COLO668 (cell line): Measurements from ENCODE around the gene C17orf114.
"Not testable (repeated sequence)": the region's sequence is repeated elsewhere in the genome, so short reads cannot be mapped to it uniquely, and the experiment has no call there.

ENCODE experiments used
- DNase-seq: peaks from one replicate; lab custom pipeline; 2025; ENCODE audit not compliant: unreplicated experiment; lab: John Stamatoyannopoulos, UW

Gene C17orf114

DNA sequence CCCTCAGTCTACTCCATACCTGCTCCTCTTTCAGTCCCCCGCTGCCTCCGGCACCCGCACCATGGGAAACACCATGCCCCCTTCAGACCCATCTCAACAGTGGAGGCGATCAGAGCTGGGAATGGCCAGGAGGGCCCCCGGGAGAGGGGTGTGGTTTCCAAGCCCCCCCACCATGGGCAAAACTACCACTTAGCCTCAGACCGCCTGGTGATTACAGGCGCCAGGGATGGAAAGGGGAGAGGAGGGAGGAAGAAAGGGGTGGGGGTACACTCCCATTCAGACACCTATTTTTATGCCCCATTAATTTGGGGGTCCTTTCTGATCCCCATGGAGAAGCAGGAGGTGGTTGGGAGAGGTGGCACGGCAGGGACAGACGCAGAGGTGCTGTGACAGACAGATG lies at the start of gene C17orf114:
C17orf114 (minus strand) TSS at position 101 of the 400 bp plus-strand sequence.
- DNase-seq: no peak

DNA sequence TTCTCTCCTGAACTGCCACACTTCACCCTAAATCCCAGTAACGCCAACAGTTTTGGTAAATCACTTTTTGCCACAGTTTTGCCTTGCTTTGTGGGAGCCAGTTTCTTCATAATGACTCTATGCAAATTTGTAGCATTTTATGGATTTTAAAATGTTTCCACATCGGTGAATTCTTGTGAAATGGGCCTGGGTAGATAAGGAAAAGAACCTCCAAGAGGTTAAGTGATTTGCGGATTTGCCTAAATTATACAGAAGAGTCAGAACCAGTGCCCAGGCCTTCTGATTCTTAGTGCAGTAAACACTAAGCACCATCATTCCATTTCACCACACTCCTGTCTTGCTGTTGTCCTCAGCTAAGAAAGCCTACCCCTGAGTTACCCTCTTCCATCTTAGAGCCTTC lies 49.0 kb upstream of the C17orf114 start:
- DNase-seq: no peak

DNA sequence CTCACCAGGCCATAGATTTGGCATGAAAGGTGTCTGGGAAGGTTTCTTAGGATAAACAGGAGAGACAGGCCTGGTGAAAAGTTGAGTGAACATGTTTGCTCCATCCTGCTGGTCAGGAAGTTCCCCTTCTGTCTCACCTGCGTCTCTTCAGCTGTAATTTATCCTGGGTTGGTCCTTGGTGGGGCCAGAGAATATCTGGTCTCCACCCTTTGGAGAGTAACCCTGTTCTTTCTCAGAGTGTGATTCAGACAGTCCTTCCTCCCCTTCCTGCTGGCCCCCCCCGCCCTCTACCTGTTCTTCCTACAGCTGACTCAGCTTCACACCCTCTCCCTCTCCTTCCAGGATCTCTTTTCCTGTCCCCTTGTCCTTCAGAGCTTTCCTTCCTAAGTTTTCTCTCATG lies 48.1 kb upstream of the C17orf114 start:
- no peak for DNase-seq

DNA sequence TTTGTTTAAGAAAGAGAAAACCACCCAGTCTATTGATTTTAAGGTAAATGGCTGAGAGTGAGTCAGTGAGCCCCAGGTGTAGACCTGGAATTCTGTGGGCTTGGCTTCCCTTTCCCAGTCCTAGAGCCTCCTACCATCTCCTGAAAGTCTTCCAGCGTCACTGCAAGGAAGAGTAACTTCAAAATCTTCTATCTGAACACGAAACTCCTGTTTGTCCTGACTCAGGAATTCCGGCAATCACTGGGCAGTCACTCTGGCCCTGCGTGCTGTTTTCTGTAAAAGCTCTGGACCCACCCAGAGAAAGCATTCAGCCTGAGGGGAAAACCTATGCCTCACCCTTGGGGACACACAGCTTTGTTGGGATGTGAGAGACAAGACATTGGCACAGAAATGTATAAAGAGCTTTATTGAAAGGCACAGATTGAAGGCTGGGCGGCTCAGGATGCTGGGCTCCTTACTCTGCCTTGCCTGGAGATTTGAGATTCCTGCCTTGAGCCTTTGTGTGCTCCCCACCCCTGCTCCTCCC lies 46.9 kb upstream of the C17orf114 start:
- DNase-seq: no peak

DNA sequence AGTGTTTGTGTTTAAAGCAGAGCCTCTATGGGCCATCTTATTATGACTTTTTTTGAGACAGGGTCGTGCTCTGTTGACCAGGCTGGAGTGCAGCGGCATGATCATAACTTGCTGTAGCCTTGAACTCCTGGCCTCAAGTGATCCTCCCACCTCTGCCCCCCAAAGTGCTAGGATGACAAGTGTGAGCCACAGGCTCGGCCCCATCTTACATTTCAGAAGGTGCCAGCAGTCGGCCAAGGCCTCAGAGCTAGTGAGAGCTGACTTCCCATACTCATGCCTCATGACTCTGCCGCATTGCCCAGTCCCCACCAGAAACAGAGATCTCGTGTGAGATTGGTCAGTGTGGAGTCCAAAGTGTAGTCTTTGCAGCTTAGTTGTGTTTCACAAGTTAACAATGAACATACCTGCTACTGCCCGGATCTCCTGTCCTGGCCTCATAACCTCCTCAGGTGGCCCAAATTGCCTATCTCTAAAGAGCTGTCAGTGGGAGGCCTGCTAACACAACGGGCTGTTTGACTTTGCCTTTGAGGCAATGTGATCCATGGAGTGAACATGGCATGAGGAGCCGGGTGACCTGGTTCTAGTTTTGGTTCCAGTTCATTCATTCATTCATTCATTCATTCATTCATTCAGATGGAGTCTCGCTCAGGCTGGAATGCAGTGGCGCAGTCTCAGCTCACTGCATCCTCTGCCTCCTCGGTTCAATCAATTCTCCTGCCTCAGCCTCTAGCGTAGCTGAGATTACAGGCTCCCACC lies 44.7 kb upstream of the C17orf114 start:
- DNase-seq: no peak

DNA sequence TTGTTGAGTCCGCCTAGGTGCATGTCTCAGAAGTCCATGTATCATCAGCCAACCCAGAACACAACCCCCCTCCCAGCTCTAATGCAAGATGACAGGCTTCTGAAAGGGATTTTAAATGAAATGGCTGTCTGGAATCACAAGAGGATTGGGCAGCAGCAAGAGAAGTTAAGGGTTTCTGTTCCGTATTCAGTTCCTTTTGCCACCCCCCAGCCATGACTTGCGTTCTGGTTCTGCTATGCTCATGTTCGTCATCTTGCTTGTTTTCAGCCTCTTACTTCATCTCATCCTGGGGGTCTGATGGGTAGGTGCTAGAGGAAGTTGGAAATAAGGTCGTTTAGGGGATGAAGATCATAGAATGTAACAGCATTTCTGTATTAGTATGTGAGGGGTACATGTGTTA lies 43.0 kb upstream of the C17orf114 start:
- DNase-seq: no peak

- no peak for DNase-seq
Observed at GRCh38 chr17:4843321-4844000, 41.3 kb upstream of the C17orf114 start.

DNA sequence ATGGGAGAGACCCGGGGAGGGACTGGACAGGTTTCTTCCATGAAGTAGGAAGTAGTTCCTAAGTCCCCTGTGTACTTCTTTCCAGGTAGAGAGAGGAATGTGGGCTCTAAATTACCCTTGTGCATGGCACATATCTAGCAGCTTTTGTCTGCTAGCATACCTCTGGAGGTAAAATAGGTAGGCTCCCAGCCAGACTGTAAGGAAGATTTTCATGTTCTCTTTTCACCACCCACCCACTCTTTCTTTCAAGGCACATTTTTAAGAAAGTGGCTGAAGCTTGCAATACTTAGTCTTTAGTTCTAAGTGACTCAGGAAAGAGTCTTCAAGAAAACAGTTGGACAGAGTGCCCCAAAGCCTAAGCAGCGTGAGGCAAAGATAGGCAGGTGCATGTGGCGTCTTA lies 40.2 kb upstream of the C17orf114 start:
- no peak for DNase-seq

GRCh38 chr17:4840893-4841242 lies 38.7 kb upstream of the C17orf114 start:
- no peak for DNase-seq

DNA sequence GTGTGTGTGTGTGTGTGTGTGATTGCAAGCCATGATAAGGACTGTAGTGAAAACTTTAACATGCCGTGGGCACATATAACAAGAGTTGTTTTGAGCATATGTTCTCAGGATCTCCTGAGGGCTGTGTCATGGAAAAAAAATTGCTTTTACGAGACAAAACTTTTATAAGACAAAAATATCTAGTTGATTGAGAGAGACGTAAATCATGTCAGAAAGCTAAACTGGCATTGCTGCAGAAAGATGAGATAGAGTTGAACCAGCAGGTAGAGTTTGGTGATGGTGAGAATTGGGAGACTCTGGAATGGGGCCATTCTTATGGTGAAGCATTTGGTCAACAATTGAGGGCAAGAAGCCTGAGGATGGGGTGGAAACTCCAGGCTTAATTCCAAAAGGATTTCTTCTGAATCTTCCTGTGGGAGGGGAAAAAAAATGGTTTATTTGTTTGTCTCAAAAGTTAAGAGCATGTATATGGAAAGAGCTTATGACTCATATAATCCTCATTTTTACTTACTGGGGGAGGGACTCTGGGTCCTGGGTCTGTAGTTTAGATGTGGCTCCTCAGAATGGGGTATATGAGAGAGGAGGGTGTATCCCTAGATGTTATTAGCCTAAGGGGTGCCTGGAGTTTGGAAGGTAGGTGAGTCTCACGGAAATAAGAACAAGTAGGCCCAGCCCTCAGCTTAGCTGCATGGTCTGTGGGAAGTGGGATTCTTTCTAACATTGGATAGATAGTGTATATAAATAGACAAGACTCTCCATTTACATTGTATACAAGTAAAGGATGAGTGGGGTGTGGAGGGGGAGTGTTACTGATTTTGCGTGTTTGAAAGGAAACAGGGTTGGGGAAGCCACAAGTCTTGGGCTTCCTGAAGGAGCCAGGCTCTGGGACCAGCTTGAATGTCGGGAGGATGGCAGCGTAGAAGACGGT lies 38.1 kb upstream of the C17orf114 start:
- DNase-seq: no peak

- DNase-seq: no peak
Observed at GRCh38 chr17:4839221-4839620, 37.1 kb upstream of the C17orf114 start.

GRCh38 chr17:4838309-4838785 lies 36.2 kb upstream of the C17orf114 start:
- DNase-seq: no peak

DNA sequence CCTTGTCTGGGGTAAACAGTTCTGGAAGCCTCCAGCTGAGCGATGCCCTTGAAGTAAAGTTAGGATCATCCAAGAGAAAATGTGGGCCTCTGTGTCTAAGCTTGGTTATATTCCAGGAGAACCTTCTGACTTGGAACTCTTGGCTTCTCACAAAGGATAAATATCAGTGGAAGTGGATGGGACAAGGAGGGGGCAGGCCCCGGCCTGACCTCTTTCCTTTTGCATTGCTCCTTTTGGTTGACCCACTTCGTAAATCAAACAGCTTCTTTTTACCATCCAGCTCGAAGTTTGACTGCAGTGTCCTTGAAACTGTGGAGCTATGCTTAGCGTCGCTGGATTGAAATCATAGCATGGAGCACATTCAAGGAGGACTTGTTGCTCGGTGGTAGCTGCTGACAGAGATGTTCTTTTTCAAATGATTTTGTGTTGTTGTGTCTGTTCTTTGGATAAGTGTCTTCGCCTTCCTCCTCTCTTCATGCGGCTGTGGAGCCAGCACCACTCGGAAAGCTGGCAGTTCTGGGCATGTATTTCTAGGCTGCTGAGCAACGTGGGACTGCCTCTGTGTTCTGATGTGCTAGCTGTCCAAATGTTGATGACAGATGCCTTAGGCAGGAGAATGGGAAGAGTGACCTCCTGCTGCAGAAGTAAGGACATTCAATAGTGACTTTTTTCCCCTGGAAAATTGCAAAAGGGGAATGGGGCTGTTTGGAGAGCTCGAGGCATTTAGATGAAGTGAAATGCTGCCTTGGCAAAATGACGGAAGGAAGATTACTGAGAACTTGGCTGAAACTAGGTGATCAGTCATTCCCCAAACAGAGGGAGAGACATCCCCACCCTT lies 35.6 kb upstream of the C17orf114 start:
- no peak for DNase-seq

DNA sequence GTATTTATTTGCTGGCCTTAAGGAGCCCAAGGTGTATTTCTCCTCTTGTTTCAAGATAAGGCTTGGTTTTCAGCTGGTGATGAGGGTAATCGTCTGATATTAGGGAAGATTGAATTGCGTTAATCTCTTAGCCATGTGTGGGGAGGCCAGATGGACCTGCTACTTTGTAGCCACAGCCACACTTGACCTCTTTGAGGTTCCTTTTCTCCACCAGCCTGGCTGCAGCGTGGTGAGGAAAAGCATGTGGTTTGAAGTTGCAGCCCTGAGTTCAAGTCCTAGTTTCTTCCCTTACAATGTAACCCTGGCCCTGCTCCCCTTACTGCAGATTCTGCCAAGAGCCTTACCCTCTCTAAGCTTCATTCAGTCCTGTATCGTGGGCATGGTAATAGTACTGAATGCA lies 34.1 kb upstream of the C17orf114 start:
- no peak for DNase-seq

DNA sequence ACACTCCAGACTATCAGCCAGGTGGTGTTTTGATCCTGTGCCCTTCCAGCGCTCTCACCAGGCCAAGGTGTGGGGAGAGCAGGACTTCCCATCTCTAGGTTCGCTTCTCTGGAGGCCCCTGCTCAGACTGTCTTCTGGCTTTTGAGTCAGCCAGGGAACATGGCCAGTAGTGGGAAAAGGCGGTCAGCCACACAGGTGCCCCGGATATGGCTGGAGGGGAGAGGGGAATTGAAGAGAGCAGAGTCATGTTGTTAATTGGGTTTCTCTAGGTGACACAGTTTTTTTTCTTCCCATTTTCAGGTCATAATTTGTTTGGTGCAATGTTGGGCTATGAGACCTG lies 32.5 kb upstream of the C17orf114 start:
- peak; percentile 13 for DNase-seq

DNA sequence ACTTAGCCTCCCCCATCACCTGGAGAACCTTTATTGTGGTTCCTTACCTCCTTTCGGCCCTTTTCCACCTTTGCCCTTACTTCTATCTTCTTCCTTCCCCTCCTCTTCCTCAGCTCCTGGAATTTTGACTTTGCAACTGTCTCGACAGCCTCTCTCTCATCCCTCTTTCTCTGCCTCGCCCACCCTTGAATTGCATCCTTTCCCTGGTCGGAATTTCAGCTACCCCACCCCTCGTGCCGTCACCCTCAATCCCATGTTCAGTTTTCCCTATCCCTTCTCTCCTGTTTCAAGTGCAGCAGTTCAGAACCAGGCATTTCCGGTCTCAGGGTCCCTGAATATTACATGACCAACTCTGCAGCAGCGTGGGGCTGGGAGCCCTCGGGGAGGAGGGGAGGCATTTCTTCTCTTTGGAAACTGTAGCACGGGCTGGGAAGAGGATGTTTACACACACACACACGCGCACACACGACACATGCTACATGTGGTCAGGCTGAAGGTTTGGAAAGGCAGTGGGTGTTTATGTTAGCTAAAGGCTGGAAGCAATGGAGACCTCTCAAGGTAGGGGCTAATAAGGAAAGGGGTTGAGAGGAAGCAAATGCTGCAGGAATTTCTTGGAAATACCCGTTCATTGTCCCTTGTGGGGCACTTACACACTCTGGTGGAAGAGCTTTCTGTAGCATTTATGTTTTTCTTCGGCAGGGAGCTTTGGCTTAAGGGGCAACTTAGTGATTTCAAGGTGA lies 32.0 kb upstream of the C17orf114 start:
- DNase-seq: peak; percentile 29

DNA sequence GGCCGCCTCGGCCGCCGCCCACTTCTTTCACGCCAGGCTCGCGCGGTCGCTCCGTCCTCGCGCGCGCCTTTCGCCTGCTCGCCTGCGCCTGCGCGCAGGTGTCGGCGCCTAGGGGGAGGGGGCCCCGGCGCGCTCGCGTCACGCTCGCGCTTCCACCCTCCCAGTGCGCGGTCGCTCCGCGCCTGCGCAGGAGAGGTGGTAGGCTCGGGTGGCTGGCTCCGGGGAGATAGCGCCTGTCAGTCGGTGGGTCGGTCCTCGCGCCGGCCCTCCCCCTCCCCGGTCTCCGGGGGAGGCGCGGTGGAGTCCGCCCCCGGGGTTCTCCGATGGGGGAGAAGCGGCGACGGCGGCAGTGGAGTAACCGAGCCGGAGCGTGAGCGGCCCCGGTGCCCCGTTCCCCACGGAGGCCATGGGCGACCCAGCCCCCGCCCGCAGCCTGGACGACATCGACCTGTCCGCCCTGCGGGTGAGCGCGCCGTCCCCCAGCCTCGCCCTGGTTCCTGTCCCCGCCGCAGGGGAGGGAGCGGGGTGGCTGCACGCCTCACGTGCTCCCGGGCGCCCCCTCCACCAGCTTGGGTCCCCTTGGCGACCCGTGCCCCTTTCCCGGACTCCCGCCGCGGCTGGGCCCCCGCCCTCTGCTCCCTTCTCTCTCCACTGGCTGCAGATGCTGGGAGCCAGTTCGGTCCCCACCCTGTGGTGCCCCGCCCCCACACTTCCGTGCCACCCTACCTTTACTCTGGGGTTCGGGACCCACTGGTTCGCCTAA lies 31.2 kb upstream of the C17orf114 start, which contains the start of gene MINK1:
MINK1 (plus strand) TSS at position 163 of the 763 bp plus-strand sequence; CDS start at position 407, 244 bp downstream.
- peak; percentile 95 for DNase-seq

- not testable (repeated sequence) for DNase-seq
Observed at GRCh38 chr17:4832829-4833177, 30.7 kb upstream of the C17orf114 start.

GRCh38 chr17:4827399-4827798 lies 25.3 kb upstream of the C17orf114 start:
- no peak for DNase-seq
